HEK293 (cell line): ENCODE data around the gene HYPK.

ENCODE experiments used
- HOXA7 ChIP-seq: sonication (generic); formaldehyde crosslinking; IDR thresholded peaks from 2 replicates; pipeline ENCODE4 v1.8.1; 2022; ENCODE audit warnings: missing genetic modification reagents, borderline replicate concordance
- SETDB1 ChIP-seq: IDR thresholded peaks from one replicate; pipeline ENCODE4 v1.6.1; 2017; ENCODE audit warnings: mild to moderate bottlenecking, low read length, moderate library complexity, mixed read lengths; ENCODE audit not compliant: insufficient read length
- SP2 ChIP-seq: fragments of 450-650 bp; formaldehyde crosslinking; IDR thresholded peaks from 2 replicates; pipeline ENCODE4 v1.5.1; 2016; ENCODE audit warnings: missing biosample characterization, missing genetic modification characterization
- SP3 ChIP-seq: fragments of 450-650 bp; formaldehyde crosslinking; IDR thresholded peaks from 2 replicates; pipeline ENCODE4 v1.5.1; 2016; ENCODE audit warnings: missing biosample characterization, missing genetic modification characterization
- YY1 ChIP-seq: fragments of 450-650 bp; formaldehyde crosslinking; IDR thresholded peaks from 2 replicates; pipeline ENCODE4 v1.5.1; 2018; ENCODE audit warnings: missing biosample characterization, missing genetic modification characterization
- ZBTB17 ChIP-seq: fragments of 450-650 bp; formaldehyde crosslinking; IDR thresholded peaks from 2 replicates; pipeline ENCODE4 v1.5.1; 2016; ENCODE audit warnings: missing biosample characterization, missing genetic modification characterization
- ZEB2 ChIP-seq: fragments of 450-650 bp; formaldehyde crosslinking; IDR thresholded peaks from 2 replicates; pipeline ENCODE4 v1.5.1; 2016; ENCODE audit warnings: missing biosample characterization, missing genetic modification characterization
- ZFP37 ChIP-seq: fragments of 450-650 bp; formaldehyde crosslinking; IDR thresholded peaks from 2 replicates; pipeline ENCODE4 v1.5.1; 2016; ENCODE audit warnings: missing biosample characterization, missing genetic modification characterization
- ZNF148 ChIP-seq: fragments of 450-650 bp; formaldehyde crosslinking; IDR thresholded peaks from 2 replicates; pipeline ENCODE4 v1.5.0; 2017; ENCODE audit warnings: missing biosample characterization, missing genetic modification characterization, borderline replicate concordance
- ZNF24 ChIP-seq: fragments of 450-650 bp; formaldehyde crosslinking; IDR thresholded peaks from 2 replicates; pipeline ENCODE4 v1.5.1; 2016; ENCODE audit warnings: missing biosample characterization, missing genetic modification characterization
- ZNF324 ChIP-seq: fragments of 450-650 bp; formaldehyde crosslinking; IDR thresholded peaks from 2 replicates; pipeline ENCODE4 v1.5.1; 2016; ENCODE audit warnings: missing biosample characterization, missing genetic modification characterization
- ZNF335 ChIP-seq: fragments of 450-650 bp; formaldehyde crosslinking; conservative IDR thresholded peaks from 2 replicates; pipeline ENCODE4 v1.5.1; 2016; ENCODE audit warnings: missing biosample characterization, missing genetic modification characterization
- ZNF518A ChIP-seq: fragments of 450-650 bp; formaldehyde crosslinking; conservative IDR thresholded peaks from 2 replicates; pipeline ENCODE4 v1.5.1; 2016; ENCODE audit warnings: low read depth, missing biosample characterization, missing genetic modification characterization
- ZNF624 ChIP-seq: fragments of 450-650 bp; formaldehyde crosslinking; IDR thresholded peaks from 2 replicates; pipeline ENCODE4 v1.5.1; 2017; ENCODE audit warnings: missing biosample characterization, missing genetic modification characterization
- ZNF629 ChIP-seq: fragments of 450-650 bp; formaldehyde crosslinking; IDR thresholded peaks from 2 replicates; pipeline ENCODE4 v1.5.1; 2017; ENCODE audit warnings: missing biosample characterization, missing genetic modification characterization
- ZNF707 ChIP-seq: fragments of 450-650 bp; formaldehyde crosslinking; IDR thresholded peaks from 2 replicates; pipeline ENCODE4 v1.5.1; 2016; ENCODE audit warnings: missing biosample characterization, missing genetic modification characterization
- ZNF76 ChIP-seq: fragments of 450-650 bp; formaldehyde crosslinking; IDR thresholded peaks from 2 replicates; pipeline ENCODE4; 2016; ENCODE audit warnings: low read depth, missing biosample characterization, missing genetic modification characterization, borderline replicate concordance
- ZSCAN30 ChIP-seq: fragments of 450-650 bp; IDR thresholded peaks from 2 replicates; pipeline ENCODE4 v1.5.1; 2018; ENCODE audit warnings: missing biosample characterization, mild to moderate bottlenecking, missing genetic modification characterization, moderate library complexity
- TF ChIP-seq, protein P1 (sequence below): fragments of 450-650 bp; formaldehyde crosslinking; IDR thresholded peaks from 2 replicates; pipeline ENCODE4 v1.5.1; 2016; ENCODE audit warnings: missing biosample characterization, missing genetic modification characterization
- TF ChIP-seq, protein P2 (sequence below): fragments of 450-650 bp; formaldehyde crosslinking; IDR thresholded peaks from 2 replicates; pipeline ENCODE4 v1.5.1; 2016; ENCODE audit warnings: missing biosample characterization, missing genetic modification characterization
- TF ChIP-seq, protein P3 (sequence below): fragments of 450-650 bp; formaldehyde crosslinking; IDR thresholded peaks from 2 replicates; pipeline ENCODE4 v1.5.1; 2016; ENCODE audit warnings: missing biosample characterization, missing genetic modification characterization
- TF ChIP-seq, protein P4 (sequence below): fragments of 450-650 bp; formaldehyde crosslinking; IDR thresholded peaks from 2 replicates; pipeline ENCODE4 v1.5.1; 2016; ENCODE audit warnings: missing biosample characterization, missing genetic modification characterization

Gene HYPK

GRCh38 chr15:43824302-43825246, 24.2 kb downstream of the HYPK start, which contains the start of gene MFAP1 (continued):
- TF ChIP-seq ZNF518A (tag by site-specific recombination) (peak; percentile 81), ZNF324 (tag by site-specific recombination) (0 out of 2 replicates have a peak, but pooled peaks have one; percentile 12), ZNF76 (tag by site-specific recombination) (peak; percentile 91), ZNF629 (tag by site-specific recombination) (peak; percentile 81), ZNF335 (tag by site-specific recombination) (peak; percentile 89), YY1 (tag by site-specific recombination) (peak; percentile 27; the same call in 1 of the 2 replicates), SP3 (tag by site-specific recombination) (peak; percentile 28; the same call in 1 of the 2 replicates), ZSCAN30 (peak; percentile 28; the same call in 1 of the 2 replicates), SETDB1 (peak; percentile 26), ZNF24 (tag by site-specific recombination) (peak; percentile 54; the same call in 1 of the 2 replicates), ZEB2 (tag by site-specific recombination) (0 out of 2 replicates have a peak, but pooled peaks have one; percentile 61), ZNF707 (tag by site-specific recombination) (peak; percentile 65; the same call in 1 of the 2 replicates), SP2 (peak; percentile 62), ZBTB17 (tag by site-specific recombination) (peak; percentile 95), ZNF624 (tag by site-specific recombination) (no peak), ZFP37 (no peak), ZNF148 (tag by site-specific recombination) (no peak), HOXA7 (no peak)
- TF ChIP-seq, protein P1, sequence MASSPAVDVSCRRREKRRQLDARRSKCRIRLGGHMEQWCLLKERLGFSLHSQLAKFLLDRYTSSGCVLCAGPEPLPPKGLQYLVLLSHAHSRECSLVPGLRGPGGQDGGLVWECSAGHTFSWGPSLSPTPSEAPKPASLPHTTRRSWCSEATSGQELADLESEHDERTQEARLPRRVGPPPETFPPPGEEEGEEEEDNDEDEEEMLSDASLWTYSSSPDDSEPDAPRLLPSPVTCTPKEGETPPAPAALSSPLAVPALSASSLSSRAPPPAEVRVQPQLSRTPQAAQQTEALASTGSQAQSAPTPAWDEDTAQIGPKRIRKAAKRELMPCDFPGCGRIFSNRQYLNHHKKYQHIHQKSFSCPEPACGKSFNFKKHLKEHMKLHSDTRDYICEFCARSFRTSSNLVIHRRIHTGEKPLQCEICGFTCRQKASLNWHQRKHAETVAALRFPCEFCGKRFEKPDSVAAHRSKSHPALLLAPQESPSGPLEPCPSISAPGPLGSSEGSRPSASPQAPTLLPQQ: peak; percentile 45; the same call in 1 of the 2 replicates
- TF ChIP-seq, protein P2, sequence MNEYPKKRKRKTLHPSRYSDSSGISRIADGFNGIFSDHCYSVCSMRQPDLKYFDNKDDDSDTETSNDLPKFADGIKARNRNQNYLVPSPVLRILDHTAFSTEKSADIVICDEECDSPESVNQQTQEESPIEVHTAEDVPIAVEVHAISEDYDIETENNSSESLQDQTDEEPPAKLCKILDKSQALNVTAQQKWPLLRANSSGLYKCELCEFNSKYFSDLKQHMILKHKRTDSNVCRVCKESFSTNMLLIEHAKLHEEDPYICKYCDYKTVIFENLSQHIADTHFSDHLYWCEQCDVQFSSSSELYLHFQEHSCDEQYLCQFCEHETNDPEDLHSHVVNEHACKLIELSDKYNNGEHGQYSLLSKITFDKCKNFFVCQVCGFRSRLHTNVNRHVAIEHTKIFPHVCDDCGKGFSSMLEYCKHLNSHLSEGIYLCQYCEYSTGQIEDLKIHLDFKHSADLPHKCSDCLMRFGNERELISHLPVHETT (tag by site-specific recombination): 0 out of 2 replicates have a peak, but pooled peaks have one; percentile 42
- TF ChIP-seq, protein P3, sequence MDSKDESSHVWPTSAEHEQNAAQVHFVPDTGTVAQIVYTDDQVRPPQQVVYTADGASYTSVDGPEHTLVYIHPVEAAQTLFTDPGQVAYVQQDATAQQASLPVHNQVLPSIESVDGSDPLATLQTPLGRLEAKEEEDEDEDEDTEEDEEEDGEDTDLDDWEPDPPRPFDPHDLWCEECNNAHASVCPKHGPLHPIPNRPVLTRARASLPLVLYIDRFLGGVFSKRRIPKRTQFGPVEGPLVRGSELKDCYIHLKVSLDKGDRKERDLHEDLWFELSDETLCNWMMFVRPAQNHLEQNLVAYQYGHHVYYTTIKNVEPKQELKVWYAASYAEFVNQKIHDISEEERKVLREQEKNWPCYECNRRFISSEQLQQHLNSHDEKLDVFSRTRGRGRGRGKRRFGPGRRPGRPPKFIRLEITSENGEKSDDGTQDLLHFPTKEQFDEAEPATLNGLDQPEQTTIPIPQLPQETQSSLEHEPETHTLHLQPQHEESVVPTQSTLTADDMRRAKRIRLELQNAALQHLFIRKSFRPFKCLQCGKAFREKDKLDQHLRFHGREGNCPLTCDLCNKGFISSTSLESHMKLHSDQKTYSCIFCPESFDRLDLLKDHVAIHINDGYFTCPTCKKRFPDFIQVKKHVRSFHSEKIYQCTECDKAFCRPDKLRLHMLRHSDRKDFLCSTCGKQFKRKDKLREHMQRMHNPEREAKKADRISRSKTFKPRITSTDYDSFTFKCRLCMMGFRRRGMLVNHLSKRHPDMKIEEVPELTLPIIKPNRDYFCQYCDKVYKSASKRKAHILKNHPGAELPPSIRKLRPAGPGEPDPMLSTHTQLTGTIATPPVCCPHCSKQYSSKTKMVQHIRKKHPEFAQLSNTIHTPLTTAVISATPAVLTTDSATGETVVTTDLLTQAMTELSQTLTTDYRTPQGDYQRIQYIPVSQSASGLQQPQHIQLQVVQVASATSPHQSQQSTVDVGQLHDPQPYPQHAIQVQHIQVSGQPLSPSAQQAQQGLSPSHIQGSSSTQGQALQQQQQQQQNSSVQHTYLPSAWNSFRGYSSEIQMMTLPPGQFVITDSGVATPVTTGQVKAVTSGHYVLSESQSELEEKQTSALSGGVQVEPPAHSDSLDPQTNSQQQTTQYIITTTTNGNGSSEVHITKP: peak; percentile 36
- TF ChIP-seq, protein P4, sequence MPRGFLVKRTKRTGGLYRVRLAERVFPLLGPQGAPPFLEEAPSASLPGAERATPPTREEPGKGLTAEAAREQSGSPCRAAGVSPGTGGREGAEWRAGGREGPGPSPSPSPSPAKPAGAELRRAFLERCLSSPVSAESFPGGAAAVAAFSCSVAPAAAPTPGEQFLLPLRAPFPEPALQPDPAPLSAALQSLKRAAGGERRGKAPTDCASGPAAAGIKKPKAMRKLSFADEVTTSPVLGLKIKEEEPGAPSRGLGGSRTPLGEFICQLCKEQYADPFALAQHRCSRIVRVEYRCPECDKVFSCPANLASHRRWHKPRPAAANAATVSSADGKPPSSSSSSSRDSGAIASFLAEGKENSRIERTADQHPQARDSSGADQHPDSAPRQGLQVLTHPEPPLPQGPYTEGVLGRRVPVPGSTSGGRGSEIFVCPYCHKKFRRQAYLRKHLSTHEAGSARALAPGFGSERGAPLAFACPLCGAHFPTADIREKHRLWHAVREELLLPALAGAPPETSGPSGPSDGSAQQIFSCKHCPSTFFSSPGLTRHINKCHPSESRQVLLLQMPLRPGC (tag by site-specific recombination): 0 out of 2 replicates have a peak, but pooled peaks have one; percentile 33
